Fibroblast of mammary gland (primary cell): ENCODE data around the gene RILPL1.
A peak's percentile ranks its signal among the peaks of the same experiment; 100 is the strongest.
"Not testable (repeated sequence)": the region's sequence is repeated elsewhere in the genome, so short reads cannot be mapped to it uniquely, and the experiment has no call there.

Source experiments
- DNase-seq: peaks from one replicate; pipeline ENCODE4 v3.0.0-alpha.2; 2010; ENCODE audit warnings: low read depth
- H3K4me3 ChIP-seq: 2 replicates; pipeline ENCODE4 v1.5.1; 2011; ENCODE audit warnings: low read depth, mild to moderate bottlenecking, low read length, moderate library complexity; ENCODE audit not compliant: control insufficient read depth
- CTCF ChIP-seq: conservative IDR thresholded peaks from 2 replicates; pipeline ENCODE4 v1.5.1; 2011; ENCODE audit warnings: low read depth, low read length, inconsistent platforms; ENCODE audit not compliant: control insufficient read depth, insufficient read depth

Gene RILPL1

GRCh38 chr12:123533672-123534643 is at the start of gene RILPL1:
TSS of gene RILPL1 (minus strand) at chr12:123533719. CDS start at chr12:123533482, 237 bp downstream.
- no peak for TF ChIP-seq CTCF
- H3K4me3 ChIP-seq: peak within 1 kb of the TSS; percentile 73
- DNase-seq: peak; percentile 20

GRCh38 chr12:123580772-123581171 is 47.3 kb upstream of the RILPL1 start:
- DNase-seq: no peak
- H3K4me3 ChIP-seq: no peak overlapping the region
- no peak for TF ChIP-seq CTCF

- DNase-seq, H3K4me3 ChIP-seq: not testable (repeated sequence)
These were observed 45.3 kb upstream of the RILPL1 start for GRCh38 chr12:123578829-123579228.

GRCh38 chr12:123578243-123578642 is 44.7 kb upstream of the RILPL1 start:
- no peak for TF ChIP-seq CTCF
- H3K4me3 ChIP-seq: no peak overlapping the region
- no peak for DNase-seq

- no peak for TF ChIP-seq CTCF
- H3K4me3 ChIP-seq: no peak overlapping the region
- peak; percentile 28 for DNase-seq
These were observed 43.1 kb upstream of the RILPL1 start for GRCh38 chr12:123576611-123577010.

- H3K4me3 ChIP-seq: no peak overlapping the region
- TF ChIP-seq CTCF: no peak
- DNase-seq: no peak
These were observed 40.4 kb upstream of the RILPL1 start for GRCh38 chr12:123573870-123574269.

- TF ChIP-seq CTCF: no peak
- no peak for DNase-seq
- no peak overlapping the region for H3K4me3 ChIP-seq
These were observed 38.9 kb upstream of the RILPL1 start for GRCh38 chr12:123572391-123572790.
